Lower lobe of right lung (tissue), 2 donors: Measurements from ENCODE around the gene CACNB2. TPM values are rescaled to one million over a fixed set of nuclear protein-coding genes. Genes with fewer than 3 reads are reported as not detected.

Source experiments
- ATAC-seq, 2 donors: fragments of 200-7000 bp; cut with Tn5 transposase; one replicate each; pipeline ENCODE4 v1.9.1; 2020 to 2022; ENCODE audit warnings: mild to moderate bottlenecking in 2 of 2, moderate library complexity in 2 of 2
- DNase-seq: peaks from one replicate; pipeline ENCODE4 v3.0.0-alpha.2; 2020
- H3K27ac ChIP-seq: fragments of 200-600 bp; one replicate; pipeline ENCODE4 v1.8.0; 2022
- H3K27me3 ChIP-seq: fragments of 200-600 bp; one replicate; pipeline ENCODE4 v1.8.0; 2022; ENCODE audit warnings: low read depth
- H3K36me3 ChIP-seq: fragments of 200-600 bp; one replicate; pipeline ENCODE4 v1.8.0; 2022; ENCODE audit warnings: mild to moderate bottlenecking
- H3K4me1 ChIP-seq: fragments of 200-600 bp; one replicate; pipeline ENCODE4 v1.8.0; 2022
- H3K4me3 ChIP-seq: fragments of 200-600 bp; one replicate; pipeline ENCODE4 v1.8.0; 2022; ENCODE audit warnings: mild to moderate bottlenecking
- H3K9me3 ChIP-seq: fragments of 200-600 bp; one replicate; pipeline ENCODE4 v1.8.0; 2022
- intact Hi-C: fragments of 100-400 bp; cut with DNase I; formaldehyde crosslinking; loops from one replicate; pipeline ENCODE4 v1.11.0; 2022
- total RNA-seq: library from RNA; stranded (reverse); fragmentation: NEBNext Ultra II Directional; extraction: Animal tissue kit (Norgen Biotek cat#: 25700); gene quantifications from one replicate; pipeline ENCODE4 v1.2.1, GENCODE V29; 2021
- TF ChIP-seq, protein P1 (sequence below): fragments of 200-600 bp; IDR thresholded peaks from one replicate; pipeline ENCODE4 v1.8.0; 2022; ENCODE audit warnings: antibody characterized with exemption, mild to moderate bottlenecking
- donor health status: DM: no; HTN: yes; CAD: no; lungs with severe emphysema.

CACNB2 gene
- total RNA-seq, 1 donor from 2014 or later, result 1.4 TPM

DNA sequence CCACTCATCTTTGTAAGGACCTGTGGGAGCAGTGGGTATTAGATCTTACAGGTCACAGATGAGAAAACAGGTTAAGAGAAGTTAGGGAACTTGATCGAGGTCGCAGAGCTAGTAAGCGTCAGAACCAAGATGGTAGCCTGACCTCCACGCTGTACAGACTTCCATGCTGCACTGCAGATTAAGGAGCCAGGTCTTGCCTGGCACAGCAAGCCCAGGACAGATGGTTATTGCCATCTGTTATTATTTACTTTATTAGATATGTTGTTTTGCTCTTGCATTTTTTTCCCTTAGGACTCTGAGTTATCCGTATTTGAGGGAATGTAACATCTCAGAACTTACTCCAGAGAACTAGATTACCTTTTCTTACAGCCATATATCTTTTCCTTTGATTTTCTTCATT lies 363.9 kb downstream of the CACNB2 start:
- DNase-seq (no peak), ATAC-seq (no peak)
- no peaks in the 10 kb centered on the region for H3K27me3 ChIP-seq
- no peak overlapping the region for H3K27ac ChIP-seq
- intact Hi-C loops, result no loop called here
- TF ChIP-seq, protein P1, sequence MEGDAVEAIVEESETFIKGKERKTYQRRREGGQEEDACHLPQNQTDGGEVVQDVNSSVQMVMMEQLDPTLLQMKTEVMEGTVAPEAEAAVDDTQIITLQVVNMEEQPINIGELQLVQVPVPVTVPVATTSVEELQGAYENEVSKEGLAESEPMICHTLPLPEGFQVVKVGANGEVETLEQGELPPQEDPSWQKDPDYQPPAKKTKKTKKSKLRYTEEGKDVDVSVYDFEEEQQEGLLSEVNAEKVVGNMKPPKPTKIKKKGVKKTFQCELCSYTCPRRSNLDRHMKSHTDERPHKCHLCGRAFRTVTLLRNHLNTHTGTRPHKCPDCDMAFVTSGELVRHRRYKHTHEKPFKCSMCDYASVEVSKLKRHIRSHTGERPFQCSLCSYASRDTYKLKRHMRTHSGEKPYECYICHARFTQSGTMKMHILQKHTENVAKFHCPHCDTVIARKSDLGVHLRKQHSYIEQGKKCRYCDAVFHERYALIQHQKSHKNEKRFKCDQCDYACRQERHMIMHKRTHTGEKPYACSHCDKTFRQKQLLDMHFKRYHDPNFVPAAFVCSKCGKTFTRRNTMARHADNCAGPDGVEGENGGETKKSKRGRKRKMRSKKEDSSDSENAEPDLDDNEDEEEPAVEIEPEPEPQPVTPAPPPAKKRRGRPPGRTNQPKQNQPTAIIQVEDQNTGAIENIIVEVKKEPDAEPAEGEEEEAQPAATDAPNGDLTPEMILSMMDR, result no peak
- no peaks in the 10 kb centered on the region for H3K36me3 ChIP-seq
- no peaks in the 10 kb centered on the region for H3K9me3 ChIP-seq
- H3K4me1 ChIP-seq, result no peaks in the 10 kb centered on the region
- no peak overlapping the region for H3K4me3 ChIP-seq

DNA sequence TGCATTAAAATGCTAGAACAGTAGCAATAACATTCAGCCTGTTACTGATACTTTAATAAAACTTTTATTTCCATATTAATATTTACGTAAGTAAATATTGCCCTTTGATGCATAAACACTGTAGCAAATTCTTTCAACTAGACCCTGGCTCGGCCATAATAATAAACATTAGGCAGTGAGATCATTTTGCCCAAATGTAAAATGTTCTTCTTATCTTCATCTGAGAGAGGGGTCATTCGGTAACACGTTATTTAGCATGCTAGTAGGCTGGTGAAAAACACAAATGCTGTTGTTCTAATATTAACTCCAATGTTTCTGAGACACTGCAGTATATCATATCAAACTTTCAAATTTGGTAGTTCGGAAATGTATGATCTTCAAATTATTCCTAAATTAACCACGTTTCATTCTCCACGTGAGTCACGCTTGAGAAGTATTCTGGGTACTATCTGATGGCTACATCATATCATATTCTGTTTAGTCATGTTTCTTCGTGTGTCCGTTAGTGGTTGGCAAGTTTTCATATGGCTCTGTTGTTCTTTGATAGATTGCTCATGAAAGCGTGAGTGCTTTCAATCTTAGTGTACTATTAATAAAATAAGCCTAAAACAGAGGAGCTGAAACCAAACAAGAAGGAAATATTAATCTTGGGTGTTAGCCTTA lies 365.4 kb downstream of the CACNB2 start:
- TF ChIP-seq, protein P1, result no peak
- ATAC-seq (no peak), DNase-seq (no peak)
- Histone ChIP-seq H3K27ac (no peak overlapping the region), H3K4me1 (no peaks in the 10 kb centered on the region), H3K9me3 (no peaks in the 10 kb centered on the region), H3K4me3 (no peak overlapping the region), H3K27me3 (no peaks in the 10 kb centered on the region), H3K36me3 (no peaks in the 10 kb centered on the region)
- intact Hi-C loops, result no loop called here

DNA sequence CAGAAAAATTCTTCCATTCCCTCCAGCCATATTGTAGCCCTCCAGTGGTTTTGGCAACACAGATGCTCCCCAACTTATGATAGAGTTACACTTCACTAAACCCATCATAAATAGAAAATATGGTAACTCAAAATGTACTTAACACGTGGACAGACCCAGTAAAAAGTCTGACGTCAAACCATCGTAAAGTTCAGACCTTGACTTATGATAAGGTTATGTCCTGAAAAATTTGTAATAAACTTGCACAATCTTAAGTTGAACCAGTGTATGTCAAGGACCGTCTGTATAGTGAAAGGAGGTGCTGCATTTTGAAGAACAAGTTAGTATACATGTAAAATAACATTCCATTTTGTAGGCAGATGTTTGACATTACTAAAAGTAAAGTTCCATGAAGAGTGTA lies 368.4 kb downstream of the CACNB2 start:
- Histone ChIP-seq H3K27me3 (no peaks in the 10 kb centered on the region), H3K36me3 (no peaks in the 10 kb centered on the region), H3K9me3 (no peaks in the 10 kb centered on the region), H3K27ac (no peak overlapping the region), H3K4me3 (no peak overlapping the region), H3K4me1 (no peaks in the 10 kb centered on the region)
- intact Hi-C loops, result no loop called here
- no peak for DNase-seq
- TF ChIP-seq, protein P1, result no peak
- no peak for ATAC-seq

DNA sequence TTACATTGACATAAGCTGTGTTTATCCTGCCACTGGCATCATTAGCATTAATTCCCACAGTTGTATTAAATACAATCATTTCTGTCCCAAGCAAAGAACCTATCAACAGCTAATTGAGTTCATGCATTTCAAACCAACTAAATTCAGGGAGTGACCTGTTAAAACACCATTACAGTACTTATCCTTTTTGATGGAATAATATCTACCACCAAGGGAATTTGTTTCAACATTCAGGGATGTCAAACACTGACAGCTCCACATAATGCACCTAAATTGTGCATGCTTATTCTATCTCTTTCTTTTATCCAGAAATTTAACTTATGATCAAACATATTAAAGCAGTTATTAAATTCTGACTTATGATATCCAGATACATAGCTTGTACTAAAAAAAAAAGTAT lies 374.3 kb downstream of the CACNB2 start:
- no peaks in the 10 kb centered on the region for H3K27me3 ChIP-seq
- intact Hi-C loops, result no loop called here
- H3K4me3 ChIP-seq, result no peak overlapping the region
- TF ChIP-seq, protein P1, result no peak
- H3K36me3 ChIP-seq, result no peaks in the 10 kb centered on the region
- no peaks in the 10 kb centered on the region for H3K4me1 ChIP-seq
- ATAC-seq (no peak), DNase-seq (no peak)
- H3K9me3 ChIP-seq, result no peaks in the 10 kb centered on the region
- H3K27ac ChIP-seq, result no peak overlapping the region

DNA sequence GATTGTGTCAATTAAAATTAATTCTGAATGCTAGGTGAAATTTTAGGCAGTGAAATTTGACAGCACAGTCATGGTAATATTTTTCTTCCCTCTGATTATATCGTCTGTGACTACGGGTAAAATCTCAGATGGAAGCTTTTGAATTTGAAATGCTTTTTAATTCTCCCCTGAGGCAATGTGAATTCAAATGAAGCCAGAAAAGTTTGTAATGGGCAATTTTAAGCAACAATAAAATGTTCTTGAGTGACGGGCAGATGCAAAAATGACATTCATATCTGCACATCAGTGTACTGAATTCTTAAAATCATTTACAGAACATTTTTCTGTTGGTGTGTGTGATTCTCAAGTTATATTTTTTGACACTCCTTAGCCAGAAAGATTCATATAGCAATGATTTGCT lies 376.6 kb downstream of the CACNB2 start:
- Histone ChIP-seq H3K36me3 (no peaks in the 10 kb centered on the region), H3K4me3 (no peak overlapping the region), H3K27ac (no peak overlapping the region), H3K4me1 (no peaks in the 10 kb centered on the region), H3K9me3 (no peaks in the 10 kb centered on the region), H3K27me3 (no peaks in the 10 kb centered on the region)
- no peak for DNase-seq
- TF ChIP-seq, protein P1, result no peak
- intact Hi-C loops, result no loop called here
- ATAC-seq, result no peak
